Neuron (in vitro differentiated cells): ENCODE measurements around the gene GORASP2.
"Not testable (repeated sequence)": the region's sequence is repeated elsewhere in the genome, so short reads cannot be mapped to it uniquely, and the experiment has no call there.

Experiments
- H2AFZ ChIP-seq: one replicate; pipeline ENCODE4 v1.6.1; 2013; ENCODE audit warnings: low read depth, mild to moderate bottlenecking, inconsistent platforms, low read length, moderate library complexity
- H3K27me3 ChIP-seq: one replicate; pipeline ENCODE4 v1.6.1; 2013; ENCODE audit warnings: low read length; ENCODE audit not compliant: insufficient read depth
- H3K36me3 ChIP-seq: one replicate; pipeline ENCODE4 v1.6.1; 2013; ENCODE audit warnings: low read length; ENCODE audit not compliant: insufficient read depth
- H3K4me1 ChIP-seq: one replicate; pipeline ENCODE4 v1.6.1; 2013; ENCODE audit warnings: low read length; ENCODE audit not compliant: insufficient read depth
- H3K4me3 ChIP-seq: 2 replicates; pipeline ENCODE4 v1.5.1; 2013; ENCODE audit warnings: mild to moderate bottlenecking, low read length, moderate library complexity
- H3K9me3 ChIP-seq: one replicate; pipeline ENCODE4 v1.6.1; 2013; ENCODE audit warnings: low read length

Gene GORASP2

GRCh38 chr2:170905864-170906263, 23.2 kb upstream of the GORASP2 start:
- Histone ChIP-seq H3K27me3 (no peaks in the 10 kb centered on the region), H3K4me1 (no peaks in the 10 kb centered on the region), H3K9me3 (no peaks in the 10 kb centered on the region), H3K36me3 (no peaks in the 10 kb centered on the region), H3K4me3 (no peak overlapping the region), H2AFZ (no peak overlapping the region)

GRCh38 chr2:170911314-170911889, 17.7 kb upstream of the GORASP2 start:
- no peaks in the 10 kb centered on the region for H3K36me3 ChIP-seq

GRCh38 chr2:170914994-170915666, 13.9 kb upstream of the GORASP2 start:
- H2AFZ ChIP-seq, H3K27me3 ChIP-seq, H3K36me3 ChIP-seq, H3K4me1 ChIP-seq, H3K4me3 ChIP-seq: not testable (repeated sequence)
- H3K9me3 ChIP-seq = peaks cover 17% of the 10 kb centered on the region

More at GRCh38 chr2:170911314-170911889, 17.7 kb upstream of the GORASP2 start:
- Histone ChIP-seq H3K4me1 (no peaks in the 10 kb centered on the region), H3K9me3 (peaks cover 10% of the 10 kb centered on the region), H2AFZ (no peak overlapping the region), H3K27me3 (no peaks in the 10 kb centered on the region), H3K4me3 (no peak overlapping the region)

- H2AFZ ChIP-seq = no peak overlapping the region
- no peak overlapping the region for H3K4me3 ChIP-seq
- H3K4me1 ChIP-seq = no peaks in the 10 kb centered on the region
- H3K36me3 ChIP-seq = no peaks in the 10 kb centered on the region
- H3K27me3 ChIP-seq = no peaks in the 10 kb centered on the region
- peaks cover 15% of the 10 kb centered on the region for H3K9me3 ChIP-seq
These were observed 11.7 kb upstream of the GORASP2 start for GRCh38 chr2:170917219-170917913.

GRCh38 chr2:170917957-170918356, 11.1 kb upstream of the GORASP2 start:
- H3K4me1 ChIP-seq = no peaks in the 10 kb centered on the region
- no peaks in the 10 kb centered on the region for H3K27me3 ChIP-seq
- peaks cover 12% of the 10 kb centered on the region for H3K9me3 ChIP-seq
- H3K36me3 ChIP-seq = no peaks in the 10 kb centered on the region
- no peak overlapping the region for H3K4me3 ChIP-seq
- H2AFZ ChIP-seq = no peak overlapping the region

GRCh38 chr2:170921873-170922272, 7.2 kb upstream of the GORASP2 start:
- not testable (repeated sequence) for H3K27me3 ChIP-seq, H3K4me1 ChIP-seq, H2AFZ ChIP-seq, H3K4me3 ChIP-seq, H3K36me3 ChIP-seq
- H3K9me3 ChIP-seq = peaks cover 23% of the 10 kb centered on the region

- Histone ChIP-seq H3K9me3 (peaks cover 21% of the 10 kb centered on the region), H2AFZ (no peak overlapping the region), H3K4me3 (no peak overlapping the region), H3K27me3 (no peaks in the 10 kb centered on the region), H3K4me1 (no peaks in the 10 kb centered on the region), H3K36me3 (no peaks in the 10 kb centered on the region)
These were observed 6.2 kb upstream of the GORASP2 start for GRCh38 chr2:170922634-170923494.

GRCh38 chr2:170923799-170924198, 5.3 kb upstream of the GORASP2 start:
- Histone ChIP-seq H3K36me3 (no peaks in the 10 kb centered on the region), H3K9me3 (peaks cover 16% of the 10 kb centered on the region), H2AFZ (no peak overlapping the region), H3K4me1 (no peaks in the 10 kb centered on the region), H3K27me3 (no peaks in the 10 kb centered on the region), H3K4me3 (no peak overlapping the region)

- Histone ChIP-seq H2AFZ (no peak overlapping the region), H3K27me3 (no peaks in the 10 kb centered on the region), H3K9me3 (peaks cover 16% of the 10 kb centered on the region), H3K4me1 (no peaks in the 10 kb centered on the region), H3K36me3 (no peaks in the 10 kb centered on the region), H3K4me3 (no peak overlapping the region)
These were observed 4.1 kb upstream of the GORASP2 start for GRCh38 chr2:170924969-170925368.

- Histone ChIP-seq H3K4me3 (no peak overlapping the region), H3K36me3 (no peaks in the 10 kb centered on the region), H3K4me1 (peaks cover 9% of the 10 kb centered on the region), H2AFZ (no peak overlapping the region), H3K27me3 (no peaks in the 10 kb centered on the region), H3K9me3 (peaks cover 16% of the 10 kb centered on the region)
These were observed 3.1 kb upstream of the GORASP2 start for GRCh38 chr2:170925923-170926322.

- H2AFZ ChIP-seq = no peak overlapping the region
- no peaks in the 10 kb centered on the region for H3K36me3 ChIP-seq
- no peaks in the 10 kb centered on the region for H3K27me3 ChIP-seq
- H3K4me1 ChIP-seq = peaks cover 16% of the 10 kb centered on the region
- no peak overlapping the region for H3K4me3 ChIP-seq
- H3K9me3 ChIP-seq = peaks cover 16% of the 10 kb centered on the region
These were observed 2.2 kb upstream of the GORASP2 start for GRCh38 chr2:170926743-170927297.

GRCh38 chr2:170928036-170928823, 823 bp upstream of the GORASP2 start:
- Histone ChIP-seq H2AFZ (peak overlapping the region; percentile 57), H3K9me3 (peaks cover 12% of the 10 kb centered on the region), H3K4me3 (peak overlapping the region; percentile 47), H3K36me3 (no peaks in the 10 kb centered on the region), H3K27me3 (no peaks in the 10 kb centered on the region), H3K4me1 (peaks cover 16% of the 10 kb centered on the region)
